RPMI7951 (cell line): ENCODE data around the gene TRIM38. TPM values are rescaled to one million over a fixed set of nuclear protein-coding genes. Genes with fewer than 3 reads are reported as not detected.
"Not testable (repeated sequence)": the region's sequence is repeated elsewhere in the genome, so short reads cannot be mapped to it uniquely, and the experiment has no call there.

Experiments
- DNase-seq: peaks from one replicate; pipeline ENCODE4 v3.0.0-alpha.2; 2012; ENCODE audit warnings: low read depth
- total RNA-seq: library from RNA; depleted of rRNA; stranded (reverse); fragments of >200 nt; shearing (Covaris generic); gene quantifications from 2 replicates; pipeline ENCODE4 v1.2.3, GENCODE V29; 2014

Gene TRIM38
- total RNA-seq, 1 experiment from 2014 or later = 9.1 TPM

DNA sequence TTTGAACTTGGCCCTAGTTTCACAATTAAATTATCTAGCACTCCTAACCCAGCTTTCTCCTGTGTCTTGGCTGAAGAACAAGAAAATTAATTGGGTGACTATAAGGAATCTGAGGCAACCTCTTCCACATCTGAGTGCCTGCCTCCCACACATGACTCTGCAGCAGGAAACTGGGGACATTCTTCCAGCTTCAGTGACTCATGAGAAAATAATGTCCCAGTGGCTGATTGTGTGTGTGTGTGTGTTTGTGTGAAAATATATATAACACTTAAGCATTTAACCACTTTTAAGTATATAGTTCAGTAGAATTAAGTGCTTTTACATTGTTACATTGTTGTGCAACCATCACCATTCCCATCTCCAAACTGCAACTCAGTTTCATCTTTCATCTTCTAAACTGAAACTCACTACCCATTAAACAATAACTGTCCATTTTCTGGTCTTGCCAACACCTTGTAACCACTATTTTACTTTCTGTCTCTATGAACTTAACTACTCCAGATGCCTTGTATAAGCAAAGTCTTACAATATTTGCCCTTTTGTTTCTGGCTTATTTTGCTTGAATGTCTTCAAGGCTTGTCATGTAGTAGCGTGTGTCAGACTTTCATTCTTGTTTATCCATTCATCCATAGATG lies 8.7 kb downstream of the TRIM38 start:
- peak; percentile 95 for DNase-seq

DNA sequence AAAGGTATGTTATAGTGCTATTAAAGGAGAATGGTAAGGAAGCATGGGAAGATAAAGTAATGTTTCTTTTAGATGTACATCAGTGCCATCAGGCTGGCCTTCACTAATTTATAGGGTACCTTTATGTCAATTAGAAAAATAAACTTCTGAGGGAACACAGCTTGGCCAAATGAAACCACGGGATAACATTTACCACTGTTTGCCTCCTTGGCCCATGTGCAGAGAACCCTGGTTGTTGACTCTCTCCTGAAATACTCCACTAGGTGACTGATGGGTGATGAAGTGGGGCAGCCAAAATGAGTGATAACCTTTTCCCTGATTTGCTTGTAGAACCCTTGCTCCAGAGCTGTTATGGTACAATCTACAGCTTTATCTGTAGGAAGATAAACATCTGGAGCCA lies 9.5 kb downstream of the TRIM38 start:
- no peak for DNase-seq

- no peak for DNase-seq
Measured at GRCh38 chr6:25972902-25973301, 10.3 kb downstream of the TRIM38 start.

- no peak for DNase-seq
Measured at GRCh38 chr6:25973923-25974555, 11.4 kb downstream of the TRIM38 start.

- no peak for DNase-seq
Measured at GRCh38 chr6:25975923-25976560, 13.4 kb downstream of the TRIM38 start.

GRCh38 chr6:25980935-25981334 lies 18.3 kb downstream of the TRIM38 start:
- no peak for DNase-seq

GRCh38 chr6:25981568-25982263 lies 19.1 kb downstream of the TRIM38 start:
- DNase-seq = no peak

- no peak for DNase-seq
Measured at GRCh38 chr6:25984265-25984664, 21.7 kb downstream of the TRIM38 start.

DNA sequence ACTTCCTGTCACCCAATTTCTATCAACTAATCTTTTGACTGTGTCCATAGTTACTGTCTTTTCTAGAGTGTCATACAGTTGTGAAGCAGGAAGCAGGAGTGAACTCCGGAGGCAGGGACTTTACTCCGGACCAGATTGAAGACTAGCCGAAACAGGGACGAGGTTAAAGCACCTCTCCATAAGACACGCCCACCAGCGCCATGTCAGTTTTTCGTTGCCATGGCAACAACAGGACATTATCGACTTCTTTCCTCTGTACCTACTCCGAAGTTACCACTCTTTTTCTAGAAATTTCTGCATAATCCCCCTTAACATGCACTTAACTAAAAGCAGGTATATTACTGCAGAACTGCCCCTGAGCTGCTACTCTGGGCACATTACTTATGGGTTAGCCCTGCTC lies 25.2 kb downstream of the TRIM38 start:
- DNase-seq = no peak

DNA sequence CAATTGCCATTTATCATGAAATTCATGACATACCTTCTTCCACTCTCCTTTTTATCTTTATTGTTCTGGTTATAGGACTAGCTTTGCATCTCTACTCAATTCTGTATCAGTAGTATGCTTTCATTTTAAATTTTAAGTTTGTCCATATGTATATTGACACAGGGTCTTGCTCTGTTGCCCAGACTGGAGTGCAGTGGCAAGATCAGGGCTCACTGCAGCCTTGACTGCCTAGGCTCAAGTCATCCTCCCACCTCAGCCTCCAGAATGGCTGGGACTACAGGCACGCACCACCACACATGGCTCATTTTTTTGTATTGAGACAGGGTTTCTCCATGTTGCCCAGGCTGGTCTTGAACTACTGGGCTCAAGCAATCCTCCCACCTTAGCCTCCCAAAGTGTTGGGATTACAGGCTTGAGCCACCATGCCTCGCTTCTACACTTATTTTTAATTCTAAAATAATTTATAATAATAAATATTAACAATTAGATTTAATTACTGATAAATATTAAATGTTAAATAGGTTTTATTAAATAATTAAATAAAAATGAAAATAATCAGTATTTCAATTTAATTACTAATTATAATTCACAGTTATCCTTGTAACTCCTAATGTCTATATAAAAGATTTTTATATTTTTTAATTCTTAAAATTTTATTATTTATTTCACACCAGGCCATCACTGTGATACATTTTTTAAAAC lies 27.7 kb downstream of the TRIM38 start:
- no peak for DNase-seq

GRCh38 chr6:25991785-25992412 lies 29.3 kb downstream of the TRIM38 start:
- DNase-seq = peak; percentile 86

- peak; percentile 88 for DNase-seq
Measured at GRCh38 chr6:25992413-25993340, 30.1 kb downstream of the TRIM38 start.

GRCh38 chr6:25993341-25993684 lies 30.7 kb downstream of the TRIM38 start:
- not testable (repeated sequence) for DNase-seq

- DNase-seq = no peak
Measured at GRCh38 chr6:25995507-25995906, 32.9 kb downstream of the TRIM38 start.

DNA sequence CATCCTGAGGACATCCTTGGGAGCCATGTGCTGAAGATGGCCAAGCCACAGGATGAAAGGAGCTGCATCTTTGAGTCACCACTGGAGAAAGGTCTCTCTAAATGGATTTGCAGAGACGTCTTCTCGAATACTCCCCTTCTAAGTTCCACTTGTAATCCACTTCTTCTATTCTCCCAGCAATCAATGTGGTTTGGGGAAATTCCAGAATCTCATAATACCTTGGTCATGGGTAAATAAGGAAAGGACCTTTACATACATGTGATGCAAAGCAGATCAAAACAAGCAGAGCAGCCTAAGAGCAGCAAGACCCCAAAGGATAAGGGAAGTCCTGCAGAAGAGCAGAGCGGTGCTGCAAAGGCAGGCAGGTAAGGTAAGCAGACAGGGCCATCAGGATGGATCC lies 35.3 kb downstream of the TRIM38 start:
- DNase-seq = no peak

- DNase-seq = no peak
Measured at GRCh38 chr6:25998379-25998778, 35.8 kb downstream of the TRIM38 start.

GRCh38 chr6:25999225-25999624 lies 36.6 kb downstream of the TRIM38 start:
- not testable (repeated sequence) for DNase-seq

GRCh38 chr6:26000366-26001144 lies 38.0 kb downstream of the TRIM38 start:
- no peak for DNase-seq

GRCh38 chr6:26003102-26003694 lies 40.6 kb downstream of the TRIM38 start:
- DNase-seq = peak; percentile 55
